HepG2 (cell line): ENCODE data around the gene NAT9. TPM values are rescaled to one million over a fixed set of nuclear protein-coding genes. Genes with fewer than 3 reads are reported as not detected.

ENCODE experiments used
- BCL6 ChIP-seq: IDR thresholded peaks from 2 replicates; pipeline ENCODE4 v1.6.1; 2016; ENCODE audit warnings: missing genetic modification reagents, missing compliant biosample characterization
- GTF2F1 ChIP-seq: fragments of 150-350 bp; IDR thresholded peaks from 2 replicates; pipeline ENCODE4 v1.6.1; 2014; ENCODE audit warnings: low read length
- SPEN ChIP-seq: sonication (generic); formaldehyde crosslinking; IDR thresholded peaks from 2 replicates; pipeline ENCODE4 v1.5.1; 2020; ENCODE audit warnings: low read depth, mild to moderate bottlenecking, missing genetic modification reagents
- ZBTB38 ChIP-seq: sonication (generic); formaldehyde crosslinking; IDR thresholded peaks from 2 replicates; pipeline ENCODE4 v1.5.1; 2020; ENCODE audit warnings: mild to moderate bottlenecking, missing genetic modification reagents
- ZNF235 ChIP-seq: sonication (generic); formaldehyde crosslinking; IDR thresholded peaks from 2 replicates; pipeline ENCODE4 v1.8.1; 2023; ENCODE audit warnings: mild to moderate bottlenecking, missing genetic modification reagents, borderline replicate concordance
- ZNF335 ChIP-seq: sonication (generic); formaldehyde crosslinking; IDR thresholded peaks from 2 replicates; pipeline ENCODE4 v1.4.0; 2020; ENCODE audit warnings: missing genetic modification reagents
- ZNF589 ChIP-seq: sonication (generic); formaldehyde crosslinking; conservative IDR thresholded peaks from 2 replicates; pipeline ENCODE4 v1.8.0; 2022; ENCODE audit warnings: mild to moderate bottlenecking, moderate library complexity, missing genetic modification reagents
- ZNF678 ChIP-seq: sonication (generic); formaldehyde crosslinking; IDR thresholded peaks from 2 replicates; pipeline ENCODE4 v1.4.0; 2020; ENCODE audit warnings: mild to moderate bottlenecking, missing genetic modification reagents
- polyA plus RNA-seq, 8 experiments: library from polyadenylated mRNA; depleted of rRNA in 3 of 8; stranded (reverse) in 7 of 8; unstranded in 1 of 8; fragments of >200 nt; fragmentation: Illumina TruSeq in 4 of 8; extraction: Trizol in 4 of 8; gene quantifications; 2 replicates each; pipeline versions ENCODE4 v1.2.1 to v1.2.3, GENCODE V29; 2011 to 2016; ENCODE audit warnings: low read depth in 4 of 8, missing spikeins in 1 of 8, mixed read lengths in 1 of 8; ENCODE audit not compliant: insufficient read depth in 1 of 8
- total RNA-seq, 5 experiments: library from RNA; depleted of rRNA; stranded (reverse); fragments of >200 nt; fragmentation: Illumina TruSeq; extraction: Trizol; gene quantifications; 2 replicates each; pipeline ENCODE4 v1.2.3, GENCODE V29; 2016; ENCODE audit warnings: low read depth in 1 of 5
- TF ChIP-seq, protein P1 (sequence below): sonication (generic); formaldehyde crosslinking; IDR thresholded peaks from 2 replicates; pipeline ENCODE4 v1.8.0; 2022; ENCODE audit warnings: mild to moderate bottlenecking, missing genetic modification reagents, moderate library complexity
- TF ChIP-seq, protein P2 (sequence below): sonication (generic); IDR thresholded peaks from 2 replicates; pipeline ENCODE4 v1.6.1; 2016; ENCODE audit warnings: low read depth, borderline replicate concordance
- TF ChIP-seq, protein P3 (sequence below): sonication (generic); formaldehyde crosslinking; IDR thresholded peaks from 2 replicates; pipeline ENCODE4 v1.5.0; 2020; ENCODE audit warnings: mild to moderate bottlenecking, missing genetic modification reagents, borderline replicate concordance
- TF ChIP-seq, protein P4 (sequence below): sonication (generic); formaldehyde crosslinking; IDR thresholded peaks from 2 replicates; pipeline ENCODE4 v1.9.0; 2021; ENCODE audit warnings: missing genetic modification reagents, borderline replicate concordance
- TF ChIP-seq, protein P5 (sequence below): sonication (generic); formaldehyde crosslinking; IDR thresholded peaks from 2 replicates; pipeline ENCODE4 v1.5.1; 2020; ENCODE audit warnings: mild to moderate bottlenecking, missing genetic modification reagents, borderline replicate concordance

NAT9 gene
- total and polyA plus RNA-seq, 2 of the 13 experiments (the other 11 are each of a cell fraction or from before 2014, with no cell fraction given) = 39.7 to 44.2 TPM

DNA sequence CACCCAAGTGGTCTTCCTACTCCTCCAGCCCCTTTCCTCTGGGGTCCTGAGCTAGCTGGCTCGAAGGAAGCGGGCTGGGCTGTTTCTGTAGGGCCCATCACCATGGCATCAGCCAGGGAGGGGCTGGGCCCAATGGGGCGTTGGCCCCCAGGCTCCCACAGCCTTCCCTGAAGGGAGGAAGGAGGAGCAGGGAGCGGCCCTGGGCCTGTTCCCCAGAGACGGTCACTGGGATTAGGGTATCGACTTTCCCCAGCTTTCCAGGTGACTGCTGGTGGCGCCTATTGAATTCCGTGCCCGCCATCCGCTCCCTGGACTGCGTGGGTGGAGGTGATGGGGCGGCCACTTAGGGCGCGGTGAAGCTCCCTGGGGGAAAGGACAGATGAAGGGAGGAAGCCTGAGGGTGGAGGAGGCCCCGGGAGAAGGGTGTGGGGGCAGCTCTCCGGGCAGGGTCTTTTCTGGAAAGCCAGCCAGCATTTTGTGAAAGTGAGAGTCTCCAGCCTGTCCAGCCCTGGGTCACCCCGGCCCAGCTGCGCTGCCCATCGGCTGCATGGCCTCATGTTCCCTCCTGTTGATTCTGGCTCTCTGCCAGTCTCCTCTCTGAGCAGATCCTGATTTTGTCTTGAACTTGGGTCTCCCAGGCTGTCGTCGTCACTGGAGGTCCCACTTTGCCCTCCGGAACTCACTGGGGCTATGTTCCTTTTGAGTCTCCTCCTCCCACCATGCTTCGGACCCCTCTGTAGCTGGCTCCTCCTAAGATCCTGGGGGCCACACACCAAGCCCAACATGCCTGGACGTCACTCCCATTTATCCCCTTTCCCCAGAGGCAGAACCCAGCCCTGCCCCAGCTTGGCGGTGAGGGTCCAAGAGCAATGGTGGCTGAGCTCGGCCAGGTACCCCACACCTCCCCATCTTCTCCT, 18.0 kb downstream of the NAT9 start (continued):
- TF ChIP-seq, protein P1, sequence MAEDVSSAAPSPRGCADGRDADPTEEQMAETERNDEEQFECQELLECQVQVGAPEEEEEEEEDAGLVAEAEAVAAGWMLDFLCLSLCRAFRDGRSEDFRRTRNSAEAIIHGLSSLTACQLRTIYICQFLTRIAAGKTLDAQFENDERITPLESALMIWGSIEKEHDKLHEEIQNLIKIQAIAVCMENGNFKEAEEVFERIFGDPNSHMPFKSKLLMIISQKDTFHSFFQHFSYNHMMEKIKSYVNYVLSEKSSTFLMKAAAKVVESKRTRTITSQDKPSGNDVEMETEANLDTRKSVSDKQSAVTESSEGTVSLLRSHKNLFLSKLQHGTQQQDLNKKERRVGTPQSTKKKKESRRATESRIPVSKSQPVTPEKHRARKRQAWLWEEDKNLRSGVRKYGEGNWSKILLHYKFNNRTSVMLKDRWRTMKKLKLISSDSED (CRISPR knock-in tag) = no peak
- TF ChIP-seq ZNF235 (CRISPR knock-in tag) (no peak), ZNF678 (CRISPR knock-in tag) (no peak), GTF2F1 (no peak), ZNF335 (CRISPR knock-in tag) (no peak), SPEN (CRISPR knock-in tag) (peak; percentile 11; the same call in 1 of the 2 replicates), BCL6 (no peak), ZBTB38 (CRISPR knock-in tag) (peak; percentile 98), ZNF589 (no peak)
- TF ChIP-seq, protein P2, sequence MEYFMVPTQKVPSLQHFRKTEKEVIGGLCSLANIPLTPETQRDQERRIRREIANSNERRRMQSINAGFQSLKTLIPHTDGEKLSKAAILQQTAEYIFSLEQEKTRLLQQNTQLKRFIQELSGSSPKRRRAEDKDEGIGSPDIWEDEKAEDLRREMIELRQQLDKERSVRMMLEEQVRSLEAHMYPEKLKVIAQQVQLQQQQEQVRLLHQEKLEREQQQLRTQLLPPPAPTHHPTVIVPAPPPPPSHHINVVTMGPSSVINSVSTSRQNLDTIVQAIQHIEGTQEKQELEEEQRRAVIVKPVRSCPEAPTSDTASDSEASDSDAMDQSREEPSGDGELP = peak; percentile 51; the same call in 1 of the 2 replicates
- TF ChIP-seq, protein P3, sequence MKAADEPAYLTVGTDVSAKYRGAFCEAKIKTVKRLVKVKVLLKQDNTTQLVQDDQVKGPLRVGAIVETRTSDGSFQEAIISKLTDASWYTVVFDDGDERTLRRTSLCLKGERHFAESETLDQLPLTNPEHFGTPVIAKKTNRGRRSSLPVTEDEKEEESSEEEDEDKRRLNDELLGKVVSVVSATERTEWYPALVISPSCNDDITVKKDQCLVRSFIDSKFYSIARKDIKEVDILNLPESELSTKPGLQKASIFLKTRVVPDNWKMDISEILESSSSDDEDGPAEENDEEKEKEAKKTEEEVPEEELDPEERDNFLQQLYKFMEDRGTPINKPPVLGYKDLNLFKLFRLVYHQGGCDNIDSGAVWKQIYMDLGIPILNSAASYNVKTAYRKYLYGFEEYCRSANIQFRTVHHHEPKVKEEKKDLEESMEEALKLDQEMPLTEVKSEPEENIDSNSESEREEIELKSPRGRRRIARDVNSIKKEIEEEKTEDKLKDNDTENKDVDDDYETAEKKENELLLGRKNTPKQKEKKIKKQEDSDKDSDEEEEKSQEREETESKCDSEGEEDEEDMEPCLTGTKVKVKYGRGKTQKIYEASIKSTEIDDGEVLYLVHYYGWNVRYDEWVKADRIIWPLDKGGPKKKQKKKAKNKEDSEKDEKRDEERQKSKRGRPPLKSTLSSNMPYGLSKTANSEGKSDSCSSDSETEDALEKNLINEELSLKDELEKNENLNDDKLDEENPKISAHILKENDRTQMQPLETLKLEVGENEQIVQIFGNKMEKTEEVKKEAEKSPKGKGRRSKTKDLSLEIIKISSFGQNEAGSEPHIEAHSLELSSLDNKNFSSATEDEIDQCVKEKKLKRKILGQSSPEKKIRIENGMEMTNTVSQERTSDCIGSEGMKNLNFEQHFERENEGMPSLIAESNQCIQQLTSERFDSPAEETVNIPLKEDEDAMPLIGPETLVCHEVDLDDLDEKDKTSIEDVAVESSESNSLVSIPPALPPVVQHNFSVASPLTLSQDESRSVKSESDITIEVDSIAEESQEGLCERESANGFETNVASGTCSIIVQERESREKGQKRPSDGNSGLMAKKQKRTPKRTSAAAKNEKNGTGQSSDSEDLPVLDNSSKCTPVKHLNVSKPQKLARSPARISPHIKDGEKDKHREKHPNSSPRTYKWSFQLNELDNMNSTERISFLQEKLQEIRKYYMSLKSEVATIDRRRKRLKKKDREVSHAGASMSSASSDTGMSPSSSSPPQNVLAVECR (CRISPR knock-in tag) = peak; percentile 38
- TF ChIP-seq, protein P4, sequence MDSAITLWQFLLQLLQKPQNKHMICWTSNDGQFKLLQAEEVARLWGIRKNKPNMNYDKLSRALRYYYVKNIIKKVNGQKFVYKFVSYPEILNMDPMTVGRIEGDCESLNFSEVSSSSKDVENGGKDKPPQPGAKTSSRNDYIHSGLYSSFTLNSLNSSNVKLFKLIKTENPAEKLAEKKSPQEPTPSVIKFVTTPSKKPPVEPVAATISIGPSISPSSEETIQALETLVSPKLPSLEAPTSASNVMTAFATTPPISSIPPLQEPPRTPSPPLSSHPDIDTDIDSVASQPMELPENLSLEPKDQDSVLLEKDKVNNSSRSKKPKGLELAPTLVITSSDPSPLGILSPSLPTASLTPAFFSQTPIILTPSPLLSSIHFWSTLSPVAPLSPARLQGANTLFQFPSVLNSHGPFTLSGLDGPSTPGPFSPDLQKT (CRISPR knock-in tag) = no peak
- TF ChIP-seq, protein P5, sequence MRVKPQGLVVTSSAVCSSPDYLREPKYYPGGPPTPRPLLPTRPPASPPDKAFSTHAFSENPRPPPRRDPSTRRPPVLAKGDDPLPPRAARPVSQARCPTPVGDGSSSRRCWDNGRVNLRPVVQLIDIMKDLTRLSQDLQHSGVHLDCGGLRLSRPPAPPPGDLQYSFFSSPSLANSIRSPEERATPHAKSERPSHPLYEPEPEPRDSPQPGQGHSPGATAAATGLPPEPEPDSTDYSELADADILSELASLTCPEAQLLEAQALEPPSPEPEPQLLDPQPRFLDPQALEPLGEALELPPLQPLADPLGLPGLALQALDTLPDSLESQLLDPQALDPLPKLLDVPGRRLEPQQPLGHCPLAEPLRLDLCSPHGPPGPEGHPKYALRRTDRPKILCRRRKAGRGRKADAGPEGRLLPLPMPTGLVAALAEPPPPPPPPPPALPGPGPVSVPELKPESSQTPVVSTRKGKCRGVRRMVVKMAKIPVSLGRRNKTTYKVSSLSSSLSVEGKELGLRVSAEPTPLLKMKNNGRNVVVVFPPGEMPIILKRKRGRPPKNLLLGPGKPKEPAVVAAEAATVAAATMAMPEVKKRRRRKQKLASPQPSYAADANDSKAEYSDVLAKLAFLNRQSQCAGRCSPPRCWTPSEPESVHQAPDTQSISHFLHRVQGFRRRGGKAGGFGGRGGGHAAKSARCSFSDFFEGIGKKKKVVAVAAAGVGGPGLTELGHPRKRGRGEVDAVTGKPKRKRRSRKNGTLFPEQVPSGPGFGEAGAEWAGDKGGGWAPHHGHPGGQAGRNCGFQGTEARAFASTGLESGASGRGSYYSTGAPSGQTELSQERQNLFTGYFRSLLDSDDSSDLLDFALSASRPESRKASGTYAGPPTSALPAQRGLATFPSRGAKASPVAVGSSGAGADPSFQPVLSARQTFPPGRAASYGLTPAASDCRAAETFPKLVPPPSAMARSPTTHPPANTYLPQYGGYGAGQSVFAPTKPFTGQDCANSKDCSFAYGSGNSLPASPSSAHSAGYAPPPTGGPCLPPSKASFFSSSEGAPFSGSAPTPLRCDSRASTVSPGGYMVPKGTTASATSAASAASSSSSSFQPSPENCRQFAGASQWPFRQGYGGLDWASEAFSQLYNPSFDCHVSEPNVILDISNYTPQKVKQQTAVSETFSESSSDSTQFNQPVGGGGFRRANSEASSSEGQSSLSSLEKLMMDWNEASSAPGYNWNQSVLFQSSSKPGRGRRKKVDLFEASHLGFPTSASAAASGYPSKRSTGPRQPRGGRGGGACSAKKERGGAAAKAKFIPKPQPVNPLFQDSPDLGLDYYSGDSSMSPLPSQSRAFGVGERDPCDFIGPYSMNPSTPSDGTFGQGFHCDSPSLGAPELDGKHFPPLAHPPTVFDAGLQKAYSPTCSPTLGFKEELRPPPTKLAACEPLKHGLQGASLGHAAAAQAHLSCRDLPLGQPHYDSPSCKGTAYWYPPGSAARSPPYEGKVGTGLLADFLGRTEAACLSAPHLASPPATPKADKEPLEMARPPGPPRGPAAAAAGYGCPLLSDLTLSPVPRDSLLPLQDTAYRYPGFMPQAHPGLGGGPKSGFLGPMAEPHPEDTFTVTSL = no peak
